H1 (cell line): Measurements from ENCODE around the gene DCP1B. TPM values are rescaled to one million over a fixed set of nuclear protein-coding genes. Genes with fewer than 3 reads are reported as not detected.

ENCODE experiments used
- CTCF ChIA-PET: fragments of 300-600 bp; sonication (Branson Sonifier 250); formaldehyde crosslinking; loops from one replicate; lab custom pipeline; 2021; ENCODE audit not compliant: partially characterized antibody; lab: Charles Lee
- POLR2A ChIA-PET: fragments of 300-600 bp; sonication (Branson Sonifier 250); formaldehyde crosslinking; loops from one replicate; lab custom pipeline; 2021; ENCODE audit warnings: inconsistent platforms; ENCODE audit not compliant: partially characterized antibody; lab: Charles Lee
- DNase-seq, 2 experiments: peaks; one replicate each; pipeline versions ENCODE4 v3.0.0 to v3.0.0-alpha.2; 2010 to 2022; ENCODE audit warnings: low spot score in 2 of 2, low read depth in 1 of 2, mixed read lengths in 1 of 2
- FAIRE-seq: peaks from 2 replicates; lab custom pipeline; 2011; peaks lifted over from hg19 to GRCh38; lab: Jason Lieb, UNC
- H2AFZ ChIP-seq: 2 replicates; pipeline ENCODE4 v1.8.1; 2012; ENCODE audit warnings: low read length, inconsistent platforms
- H2AK5ac ChIP-seq: 2 replicates; pipeline ENCODE4 v1.6.1; 2013; ENCODE audit warnings: low read depth, low read length
- H2BK120ac ChIP-seq: replicated peaks from 2 replicates; pipeline ENCODE3; 2013; ENCODE audit warnings: low read depth, low read length, inconsistent platforms
- H2BK12ac ChIP-seq: 2 replicates; pipeline ENCODE4 v1.6.1; 2013; ENCODE audit warnings: low read depth, low read length
- H2BK15ac ChIP-seq: 2 replicates; pipeline ENCODE4 v1.6.1; 2013; ENCODE audit warnings: low read length
- H2BK20ac ChIP-seq: 2 replicates; pipeline ENCODE4 v1.6.1; 2013; ENCODE audit warnings: low read length
- H2BK5ac ChIP-seq: 2 replicates; pipeline ENCODE4 v1.6.1; 2013; ENCODE audit warnings: low read depth, low read length
- H3K14ac ChIP-seq: 2 replicates; pipeline ENCODE4 v1.6.1; 2013; ENCODE audit warnings: inconsistent platforms; ENCODE audit not compliant: insufficient read length
- H3K18ac ChIP-seq: 2 replicates; pipeline ENCODE4 v1.6.1; 2013; ENCODE audit warnings: low read length; ENCODE audit errors: extremely low read depth
- H3K23ac ChIP-seq: 2 replicates; pipeline ENCODE4 v1.6.1; 2013; ENCODE audit warnings: inconsistent platforms; ENCODE audit not compliant: insufficient read length
- H3K23me2 ChIP-seq: 2 replicates; pipeline ENCODE4 v1.6.1; 2013; ENCODE audit warnings: low read depth, low read length
- H3K27ac ChIP-seq: 2 replicates; pipeline ENCODE4 v1.6.1; 2011; ENCODE audit warnings: low read depth, low read length, inconsistent platforms
- H3K27me3 ChIP-seq, 4 experiments: replicated peaks in 1 of 4; 1 replicate in 1 of 4; 2 replicates in 3 of 4; pipeline versions ENCODE4 v1.6.1 to v1.8.1; 2011 to 2013; ENCODE audit warnings: low read length in 3 of 4, mild to moderate bottlenecking in 3 of 4, inconsistent platforms in 2 of 4, mixed read lengths in 2 of 4, moderate library complexity in 1 of 4; ENCODE audit not compliant: control insufficient read depth in 3 of 4, insufficient read depth in 3 of 4; ENCODE audit errors: extremely low read depth in 1 of 4
- H3K36me3 ChIP-seq, 4 experiments: 2 replicates each; pipeline versions ENCODE4 v1.6.1 to v1.8.1; 2011 to 2013; ENCODE audit warnings: mild to moderate bottlenecking in 4 of 4, low read length in 3 of 4, moderate library complexity in 2 of 4, control low read depth in 1 of 4, inconsistent platforms in 1 of 4; ENCODE audit not compliant: insufficient read depth in 4 of 4, control insufficient read depth in 2 of 4
- H3K4ac ChIP-seq: replicated peaks from 2 replicates; pipeline ENCODE3; 2013; ENCODE audit warnings: low read length, low read depth, mixed read lengths, inconsistent platforms; ENCODE audit not compliant: insufficient read length
- H3K4me1 ChIP-seq, 4 experiments: replicated peaks in 1 of 4; 1 replicate in 1 of 4; 2 replicates in 3 of 4; pipeline versions ENCODE4 v1.6.1 to v1.8.1; 2011 to 2013; ENCODE audit warnings: low read length in 3 of 4, inconsistent platforms in 2 of 4, mixed read lengths in 1 of 4; ENCODE audit not compliant: insufficient read depth in 4 of 4, control insufficient read depth in 3 of 4
- H3K4me2 ChIP-seq, 2 experiments: 2 replicates each; pipeline versions ENCODE4 v1.6.1 to v1.8.1; 2011 to 2013; ENCODE audit warnings: low read depth in 2 of 2, low read length in 2 of 2, control low read depth in 1 of 2, inconsistent platforms in 1 of 2, mild to moderate bottlenecking in 1 of 2; ENCODE audit not compliant: insufficient read depth in 1 of 2
- H3K4me3 ChIP-seq, 4 experiments: fragments of 200-600, 300-600 bp in 1 of 4; sonication (generic), shearing (Covaris generic), sonication (Bioruptor Twin) in 1 of 4; 2 replicates each; pipeline versions ENCODE4 v1.5.1 to v1.8.1; 2011 to 2016; ENCODE audit warnings: low read length in 4 of 4, low read depth in 3 of 4, control low read depth in 2 of 4, inconsistent platforms in 2 of 4, mild to moderate bottlenecking in 2 of 4, mixed read lengths in 1 of 4, moderate library complexity in 1 of 4; ENCODE audit not compliant: insufficient read depth in 2 of 4; ENCODE audit errors: extremely low read depth in 1 of 4
- H3K56ac ChIP-seq: replicated peaks from 2 replicates; pipeline ENCODE3; 2013; ENCODE audit warnings: low read depth, mild to moderate bottlenecking, mixed read lengths, low read length, inconsistent platforms; ENCODE audit not compliant: insufficient read length
- H3K79me1 ChIP-seq: 2 replicates; pipeline ENCODE4 v1.6.1; 2013; ENCODE audit warnings: low read depth, low read length, control low read depth
- H3K79me2 ChIP-seq, 2 experiments: 2 replicates each; pipeline versions ENCODE4 v1.6.1 to v1.8.1; 2012 to 2013; ENCODE audit warnings: low read length in 2 of 2, mild to moderate bottlenecking in 2 of 2, inconsistent platforms in 1 of 2; ENCODE audit not compliant: insufficient read depth in 2 of 2, control insufficient read depth in 1 of 2
- H3K9ac ChIP-seq, 4 experiments: replicated peaks in 1 of 4; 1 replicate in 1 of 4; 2 replicates in 3 of 4; pipeline versions ENCODE4 v1.6.1 to v1.8.1; 2011 to 2013; ENCODE audit warnings: low read depth in 3 of 4, low read length in 3 of 4, control low read depth in 2 of 4, mild to moderate bottlenecking in 2 of 4, moderate library complexity in 2 of 4, inconsistent platforms in 1 of 4; ENCODE audit errors: extremely low read depth in 1 of 4
- H3K9me3 ChIP-seq, 2 experiments: 2 replicates each; pipeline versions ENCODE4 v1.6.1 to v1.8.1; 2012 to 2013; ENCODE audit warnings: mild to moderate bottlenecking in 2 of 2, moderate library complexity in 2 of 2, control low read depth in 1 of 2, inconsistent platforms in 1 of 2, low read depth in 1 of 2, low read length in 1 of 2, mixed read lengths in 1 of 2; ENCODE audit not compliant: insufficient read depth in 2 of 2
- H4K20me1 ChIP-seq, 2 experiments: replicated peaks in 1 of 2; 2 replicates each; pipeline versions ENCODE3 to v1.8.1; 2011 to 2013; ENCODE audit warnings: inconsistent platforms in 2 of 2, low read length in 2 of 2, mild to moderate bottlenecking in 1 of 2; ENCODE audit not compliant: insufficient read depth in 2 of 2, control insufficient read depth in 1 of 2
- H4K5ac ChIP-seq: 2 replicates; pipeline ENCODE4 v1.6.1; 2013; ENCODE audit warnings: low read length, low read depth, mixed read lengths, inconsistent platforms; ENCODE audit not compliant: insufficient read length
- H4K8ac ChIP-seq: 2 replicates; pipeline ENCODE4 v1.8.0; 2013; ENCODE audit warnings: mild to moderate bottlenecking, moderate library complexity, low read length, inconsistent platforms; ENCODE audit not compliant: insufficient read depth; ENCODE audit errors: extremely low read depth
- H4K91ac ChIP-seq: replicated peaks from 2 replicates; pipeline ENCODE3; 2013; ENCODE audit warnings: low read length, mixed read lengths, inconsistent platforms; ENCODE audit not compliant: insufficient read length
- BRCA1 ChIP-seq: IDR thresholded peaks from 2 replicates; pipeline ENCODE4 v1.6.1; 2012; ENCODE audit warnings: low read depth, low read length, improper control_type of control experiment
- EGR1 ChIP-seq: IDR thresholded peaks from 2 replicates; pipeline ENCODE4 v1.6.1; 2011; ENCODE audit warnings: low read depth, low read length, borderline replicate concordance
- NRF1 ChIP-seq: IDR thresholded peaks from 2 replicates; pipeline ENCODE4 v1.6.1; 2011; ENCODE audit warnings: mild to moderate bottlenecking, low read depth, low read length, improper control_type of control experiment
- POLR2AphosphoS5 ChIP-seq: IDR thresholded peaks from 2 replicates; pipeline ENCODE4 v1.6.1; 2011; ENCODE audit warnings: low read depth, low read length
- SAP30 ChIP-seq: fragments of 300-600 bp; sonication (generic); IDR thresholded peaks from 2 replicates; pipeline ENCODE4 v1.7.1; 2012; ENCODE audit warnings: low read length, moderate library complexity, mild to moderate bottlenecking, inconsistent platforms; ENCODE audit not compliant: insufficient read depth, insufficient replicate concordance
- SP1 ChIP-seq: IDR thresholded peaks from 2 replicates; pipeline ENCODE4 v1.6.1; 2011; ENCODE audit warnings: low read depth, low read length
- TAF7 ChIP-seq: optimal IDR thresholded peaks from 2 replicates; pipeline ENCODE3; 2011; ENCODE audit warnings: low read depth, mild to moderate bottlenecking, inconsistent platforms, low read length, moderate library complexity, borderline replicate concordance
- ZNF274 ChIP-seq: IDR thresholded peaks from 2 replicates; pipeline ENCODE4 v1.7.0; 2012; ENCODE audit warnings: low read length, borderline replicate concordance; ENCODE audit errors: extremely low read depth
- WGBS, 2 experiments: shearing (Covaris generic) in 1 of 2; methylation state at CpG; one replicate each; pipeline versions ENCODE4 v1.1.6 to v1.1.7; 2013 to 2015; ENCODE audit warnings: low lambda C conversion rate in 2 of 2, mixed read lengths in 2 of 2, inconsistent platforms in 1 of 2, low coverage in 1 of 2, missing lambda C conversion rate in 1 of 2; ENCODE audit not compliant: insufficient replicate concordance in 2 of 2, insufficient coverage in 1 of 2, insufficient read length in 1 of 2; ENCODE audit errors: extremely low coverage in 1 of 2, missing lambda C conversion rate in 1 of 2; 5-methylcytosine and 5-hydroxymethylcytosine counted together
- polyA plus RNA-seq, 7 experiments: library from polyadenylated mRNA; depleted of rRNA in 3 of 7; stranded (reverse) in 5 of 7; unstranded in 2 of 7; fragments of >200 nt in 5 of 7; fragments of 200-250 nt in 2 of 7; gene quantifications; 1 replicate in 5 of 7; 2 replicates in 1 of 7; 4 replicates in 1 of 7; pipeline versions ENCODE4 v1.2.1 to v1.2.3, GENCODE V29; 2011 to 2013; ENCODE audit warnings: missing spikeins in 2 of 7, mixed read lengths in 2 of 7
- total RNA-seq: library from RNA; stranded (reverse); fragmentation: NEBNext Ultra II Directional; extraction: Animal tissue kit (Norgen Biotek cat#: 25700); gene quantifications from 2 replicates; pipeline ENCODE4 v1.2.1, GENCODE V29; 2021
- TF ChIP-seq, protein P1 (sequence below): IDR thresholded peaks from 2 replicates; pipeline ENCODE4 v1.6.1; 2012; ENCODE audit warnings: inconsistent platforms

Gene DCP1B
- total and polyA plus RNA-seq, 2 of the 8 experiments (the other 6 are each of a cell fraction or from before 2014, with no cell fraction given): 14.8 to 29.0 TPM

DNA sequence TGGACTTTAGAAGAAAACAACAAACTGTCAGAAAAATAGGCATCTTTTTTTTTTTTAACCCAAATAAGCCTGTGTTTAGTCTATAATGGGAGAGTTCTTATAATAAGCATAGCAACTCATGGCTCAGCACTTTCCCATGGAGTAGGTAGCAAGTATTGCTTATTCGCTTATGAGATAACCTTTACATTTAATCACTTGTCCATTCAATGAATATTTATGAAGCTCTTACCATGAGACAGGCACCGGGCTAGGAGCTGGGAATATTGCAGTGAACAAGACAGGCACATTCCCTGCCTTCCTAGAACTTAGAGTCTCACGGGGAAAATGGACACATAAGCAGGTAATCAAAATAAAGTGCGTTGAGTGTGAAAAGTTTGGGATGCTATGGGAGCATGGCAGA is 10.0 kb upstream of the DCP1B start:
- Histone ChIP-seq H3K36me3 (no peaks in the 10 kb centered on the region; a peak in 1 of 8 replicates), H3K79me2 (no peaks in the 10 kb centered on the region), H2BK20ac (peak overlapping the region; percentile 37; the same call in 1 of the 2 replicates), H3K27me3 (no peaks in the 10 kb centered on the region), H3K9me3 (no peaks in the 10 kb centered on the region), H3K4ac (no peak overlapping the region), H2BK120ac (no peak overlapping the region), H2BK5ac (no peak overlapping the region), H4K5ac (no peak overlapping the region), H3K9ac (no peak overlapping the region), H3K79me1 (no peaks in the 10 kb centered on the region), H3K23ac (no peak overlapping the region), H3K4me3 (no peak overlapping the region), H3K23me2 (no peaks in the 10 kb centered on the region), H2BK12ac (no peak overlapping the region), H3K27ac (no peak overlapping the region), H3K14ac (no peak overlapping the region), H4K8ac (no peak overlapping the region), H4K91ac (no peak overlapping the region), H3K4me1 (peaks cover 2 to 5% (median 3%) of the 10 kb centered on the region in 4 experiments; a peak in 5 of 7 replicates), H3K4me2 (no peak overlapping the region), H3K18ac (no peak overlapping the region), H2BK15ac (no peak overlapping the region), H3K56ac (no peak overlapping the region), H4K20me1 (no peaks in the 10 kb centered on the region), H2AFZ (no peak overlapping the region), H2AK5ac (no peak overlapping the region)
- TF ChIP-seq BRCA1: no peak
- TF ChIP-seq SAP30: no peak
- TF ChIP-seq NRF1: no peak
- TF ChIP-seq, protein P1, sequence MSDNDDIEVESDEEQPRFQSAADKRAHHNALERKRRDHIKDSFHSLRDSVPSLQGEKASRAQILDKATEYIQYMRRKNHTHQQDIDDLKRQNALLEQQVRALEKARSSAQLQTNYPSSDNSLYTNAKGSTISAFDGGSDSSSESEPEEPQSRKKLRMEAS: no peak
- no peak for TF ChIP-seq POLR2AphosphoS5
- no peak for TF ChIP-seq TAF7
- no peak for TF ChIP-seq SP1
- TF ChIP-seq ZNF274: no peak
- TF ChIP-seq EGR1: no peak
- FAIRE-seq (no peak), DNase-seq (no peak)
- ChIA-PET POLR2A (no interaction called here), CTCF (interaction anchor here (1.1 to 6.5 kb wide), 4 partner anchors 10 to 21 kb away, joined by 3 to 43 read pairs (median 17); partner anchors contain the start of gene DCP1B)
- 90% methylated on average over 4 of the region's 4 CpGs; no CpG with 5 or more reads in 1 of the 2 experiments for WGBS, 2 experiments
